SK-N-SH (cell line): Measurements from ENCODE around the gene DPP10. TPM values are rescaled to one million over a fixed set of nuclear protein-coding genes. Genes with fewer than 3 reads are reported as not detected.

Experiments
- CTCF ChIA-PET: fragments of 300-600, 350-600 bp; formaldehyde crosslinking; extraction: SDS; loops from one replicate; lab custom pipeline; 2021; lab: Yijun Ruan, JAX
- POLR2A ChIA-PET: fragments of 350-600 bp; sonication (Branson Sonifier 250); formaldehyde crosslinking; extraction: SDS; loops from one replicate; lab custom pipeline; 2020; ENCODE audit warnings: antibody characterized with exemption, inconsistent platforms; lab: Yijun Ruan, JAX
- DNase-seq: peaks from one replicate; pipeline ENCODE4 v3.0.0; 2012
- H2AFZ ChIP-seq: fragments of 200-600 bp; sonication (generic); 2 replicates; pipeline ENCODE4 v1.8.1; 2016; ENCODE audit warnings: antibody characterized with exemption, mild to moderate bottlenecking, low read depth
- H3F3A ChIP-seq: fragments of 200-600 bp; sonication (generic); replicated peaks from 2 replicates; pipeline ENCODE3; 2016; ENCODE audit warnings: antibody characterized with exemption, mild to moderate bottlenecking; ENCODE audit not compliant: insufficient read depth
- H3K27ac ChIP-seq, 2 experiments: fragments of 200-500 bp in 1 of 2; fragments of 200-600 bp in 1 of 2; sonication (Bioruptor generic) in 1 of 2; sonication (generic), shearing (Covaris generic) in 1 of 2; 2 replicates each; pipeline versions ENCODE4 v1.5.1 to v1.6.1; 2014 to 2016; ENCODE audit warnings: low read depth in 2 of 2, inconsistent platforms in 1 of 2, low read length in 1 of 2, mild to moderate bottlenecking in 1 of 2, mixed read lengths in 1 of 2
- H3K27me3 ChIP-seq: fragments of 200-600 bp; sonication (generic), shearing (Covaris generic); 2 replicates; pipeline ENCODE4 v1.6.1; 2016; ENCODE audit warnings: mixed run types; ENCODE audit not compliant: insufficient read depth
- H3K36me3 ChIP-seq, 2 experiments: fragments of 200-500 bp in 1 of 2; fragments of 200-600 bp in 1 of 2; sonication (Bioruptor generic) in 1 of 2; sonication (generic) in 1 of 2; replicated peaks in 1 of 2; 2 replicates each; pipeline versions ENCODE3 to v1.5.1; 2014 to 2016; ENCODE audit warnings: low read length in 1 of 2, mild to moderate bottlenecking in 1 of 2; ENCODE audit not compliant: insufficient read depth in 2 of 2, control insufficient read depth in 1 of 2
- H3K4me1 ChIP-seq, 2 experiments: fragments of 200-500 bp in 1 of 2; fragments of 200-600 bp in 1 of 2; sonication (Bioruptor generic) in 1 of 2; sonication (generic), shearing (Covaris generic) in 1 of 2; 2 replicates each; pipeline versions ENCODE4 v1.5.1 to v1.6.1; 2014 to 2016; ENCODE audit warnings: low read depth in 1 of 2, low read length in 1 of 2, mixed run types in 1 of 2; ENCODE audit not compliant: insufficient read depth in 2 of 2, control insufficient read depth in 1 of 2
- H3K4me2 ChIP-seq: fragments of 200-600 bp; sonication (generic), shearing (Covaris generic); 2 replicates; pipeline ENCODE4 v1.6.1; 2017; ENCODE audit warnings: mixed run types
- H3K4me3 ChIP-seq, 2 experiments: fragments of 200-500 bp in 1 of 2; fragments of 200-600 bp in 1 of 2; sonication (Bioruptor generic) in 1 of 2; sonication (generic), shearing (Covaris generic) in 1 of 2; 2 replicates each; pipeline versions ENCODE4 v1.5.1 to v1.8.1; 2014 to 2016; ENCODE audit warnings: low read depth in 2 of 2, inconsistent platforms in 1 of 2, low read length in 1 of 2, mild to moderate bottlenecking in 1 of 2, mixed read lengths in 1 of 2, moderate library complexity in 1 of 2
- H3K79me2 ChIP-seq: fragments of 200-600 bp; sonication (generic); 2 replicates; pipeline ENCODE4 v1.8.1; 2017; ENCODE audit warnings: mild to moderate bottlenecking; ENCODE audit not compliant: insufficient read depth
- H3K9ac ChIP-seq: fragments of 200-600 bp; sonication (generic); 2 replicates; pipeline ENCODE4 v1.6.1; 2017; ENCODE audit warnings: mixed run types
- H3K9me2 ChIP-seq: fragments of 200-600 bp; sonication (generic); 2 replicates; pipeline ENCODE4 v1.6.1; 2017; ENCODE audit warnings: mixed run types
- H3K9me3 ChIP-seq: fragments of 200-600 bp; sonication (generic); 2 replicates; pipeline ENCODE4 v1.6.1; 2017; ENCODE audit warnings: mixed run types, mild to moderate bottlenecking, moderate library complexity
- H4K20me1 ChIP-seq: fragments of 200-600 bp; sonication (generic); 2 replicates; pipeline ENCODE4 v1.6.1; 2017; ENCODE audit warnings: mild to moderate bottlenecking, mixed run types; ENCODE audit not compliant: insufficient read depth
- CHD2 ChIP-seq: fragments of 150-350 bp; IDR thresholded peaks from 2 replicates; pipeline ENCODE4 v1.6.1; 2018; ENCODE audit warnings: low read length; ENCODE audit not compliant: partially characterized antibody
- ELF1 ChIP-seq: IDR thresholded peaks from 2 replicates; pipeline ENCODE4 v1.4.0; 2012
- EZH2phosphoT487 ChIP-seq: fragments of 200-600 bp; sonication (generic); IDR thresholded peaks from 2 replicates; pipeline ENCODE4 v1.6.1; 2017; ENCODE audit warnings: low read depth, mixed run types, mild to moderate bottlenecking, antibody characterized with exemption, moderate library complexity, borderline replicate concordance
- FOXM1 ChIP-seq: IDR thresholded peaks from 2 replicates; pipeline ENCODE4 v1.4.0; 2012; ENCODE audit warnings: low read depth, mild to moderate bottlenecking
- GABPA ChIP-seq: IDR thresholded peaks from 2 replicates; pipeline ENCODE4 v1.4.0; 2012; ENCODE audit warnings: low read depth, mild to moderate bottlenecking
- GATA2 ChIP-seq: sonication (generic); formaldehyde crosslinking; IDR thresholded peaks from 2 replicates; pipeline ENCODE4 v1.5.0; 2020; ENCODE audit warnings: mild to moderate bottlenecking, missing genetic modification reagents
- JUND ChIP-seq: IDR thresholded peaks from 2 replicates; pipeline ENCODE4 v1.4.0; 2012
- MAX ChIP-seq: IDR thresholded peaks from 2 replicates; pipeline ENCODE4 v1.4.0; 2012; ENCODE audit warnings: low read depth
- MEF2A ChIP-seq: IDR thresholded peaks from 2 replicates; pipeline ENCODE4 v1.4.0; 2012; ENCODE audit warnings: low read depth, borderline replicate concordance
- MXI1 ChIP-seq: IDR thresholded peaks from 2 replicates; pipeline ENCODE4 v1.6.1; 2012; ENCODE audit warnings: mild to moderate bottlenecking, low read depth, low read length, improper control_type of control experiment
- NRF1 ChIP-seq: IDR thresholded peaks from 2 replicates; pipeline ENCODE4 v1.6.1; 2012; ENCODE audit warnings: low read depth, mild to moderate bottlenecking, low read length
- POLR2AphosphoS5 ChIP-seq: IDR thresholded peaks from 2 replicates; pipeline ENCODE4 v1.6.1; 2012; ENCODE audit warnings: low read depth, low read length
- RFX5 ChIP-seq: IDR thresholded peaks from 2 replicates; pipeline ENCODE4 v1.6.1; 2012; ENCODE audit warnings: mild to moderate bottlenecking, improper control_type of control experiment, low read length
- TAF1 ChIP-seq: IDR thresholded peaks from 2 replicates; pipeline ENCODE4 v1.6.1; 2012; ENCODE audit warnings: low read depth, mild to moderate bottlenecking, low read length, moderate library complexity, borderline replicate concordance
- TEAD4 ChIP-seq: IDR thresholded peaks from 2 replicates; pipeline ENCODE4 v1.4.0; 2012; ENCODE audit warnings: mild to moderate bottlenecking, borderline replicate concordance; ENCODE audit not compliant: insufficient read depth
- WGBS: methylation state at CpG from one replicate; pipeline ENCODE4 v1.1.6; 2017; ENCODE audit warnings: low lambda C conversion rate; 5-methylcytosine and 5-hydroxymethylcytosine counted together
- polyA plus RNA-seq, 3 experiments: library from polyadenylated mRNA; depleted of rRNA; stranded (reverse); fragments of >200 nt; gene quantifications; 2 replicates each; pipeline ENCODE4 v1.2.3, GENCODE V29; 2012
- TF ChIP-seq, protein P1 (sequence below): fragments of 200-600 bp; sonication (generic); IDR thresholded peaks from 2 replicates; pipeline ENCODE4 v1.6.1; 2017; ENCODE audit warnings: antibody characterized with exemption, mild to moderate bottlenecking, moderate library complexity
- TF ChIP-seq, protein P2 (sequence below): IDR thresholded peaks from 2 replicates; pipeline ENCODE4; 2012

DPP10 gene
- polyA plus RNA-seq, 1 of the 3 experiments (the other 2 are of a cell fraction), result not detected

GRCh38 chr2:115491186-115491793, 1048.8 kb downstream of the DPP10 start:
- no peaks in the 10 kb centered on the region for H3K79me2 ChIP-seq

DNA sequence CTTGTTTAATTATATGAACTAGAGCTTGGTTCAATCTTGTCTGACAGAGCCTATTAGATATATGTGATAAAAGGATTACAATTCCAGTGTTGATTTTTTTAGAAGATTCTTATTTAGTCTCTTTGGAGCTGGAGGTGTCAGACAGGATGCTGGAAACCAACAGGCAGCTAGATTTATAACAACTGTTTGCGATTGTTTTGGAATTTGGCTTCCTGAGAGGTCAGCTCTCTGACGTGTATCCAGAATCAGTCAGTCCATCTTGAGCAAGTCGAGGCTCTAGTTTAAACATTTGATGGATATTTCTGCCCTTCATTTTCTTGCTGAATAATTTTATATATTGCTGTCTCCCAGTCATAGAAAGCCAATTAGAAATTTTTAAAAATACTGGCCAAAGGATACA, 1062.9 kb downstream of the DPP10 start:
- Histone ChIP-seq H3F3A (no peaks in the 10 kb centered on the region), H3K27ac (no peak overlapping the region), H3K4me3 (no peak overlapping the region), H2AFZ (no peak overlapping the region), H3K36me3 (no peaks in the 10 kb centered on the region), H3K9me3 (0 out of 2 replicates have a peak, but pooled peaks cover 1% of the 10 kb centered on the region), H3K79me2 (no peaks in the 10 kb centered on the region), H3K27me3 (no peaks in the 10 kb centered on the region), H3K4me1 (no peaks in the 10 kb centered on the region), H3K4me2 (no peak overlapping the region), H3K9me2 (no peaks in the 10 kb centered on the region), H3K9ac (no peak overlapping the region), H4K20me1 (no peaks in the 10 kb centered on the region)
- WGBS, result 19% methylated on average over 3 of the region's 3 CpGs
- no peak for DNase-seq
- POLR2A ChIA-PET, result no interaction called here
- no peak for TF ChIP-seq TEAD4
- TF ChIP-seq RFX5, result no peak
- no peak for TF ChIP-seq GATA2 (CRISPR knock-in tag)
- TF ChIP-seq ELF1, result no peak
- TF ChIP-seq NRF1, result no peak
- CTCF ChIA-PET, result no interaction called here

More at GRCh38 chr2:115491186-115491793, 1048.8 kb downstream of the DPP10 start:
- H3K4me1 ChIP-seq, result no peaks in the 10 kb centered on the region
- TF ChIP-seq NRF1 (no peak), FOXM1 (no peak), POLR2AphosphoS5 (no peak)
- H3K9me3 ChIP-seq, result no peaks in the 10 kb centered on the region
- H4K20me1 ChIP-seq, result no peaks in the 10 kb centered on the region
- H3K9ac ChIP-seq, result no peak overlapping the region
- no peak overlapping the region for H2AFZ ChIP-seq
- 23% methylated on average over 4 of the region's 4 CpGs for WGBS
- H3K9me2 ChIP-seq, result no peaks in the 10 kb centered on the region
- no peaks in the 10 kb centered on the region for H3F3A ChIP-seq
- no peak overlapping the region for H3K4me3 ChIP-seq
- H3K4me2 ChIP-seq, result no peak overlapping the region
- H3K36me3 ChIP-seq, result no peaks in the 10 kb centered on the region
- H3K27me3 ChIP-seq, result no peaks in the 10 kb centered on the region
- ChIA-PET POLR2A (no interaction called here), CTCF (no interaction called here)
- no peak overlapping the region for H3K27ac ChIP-seq
- DNase-seq, result no peak

DNA sequence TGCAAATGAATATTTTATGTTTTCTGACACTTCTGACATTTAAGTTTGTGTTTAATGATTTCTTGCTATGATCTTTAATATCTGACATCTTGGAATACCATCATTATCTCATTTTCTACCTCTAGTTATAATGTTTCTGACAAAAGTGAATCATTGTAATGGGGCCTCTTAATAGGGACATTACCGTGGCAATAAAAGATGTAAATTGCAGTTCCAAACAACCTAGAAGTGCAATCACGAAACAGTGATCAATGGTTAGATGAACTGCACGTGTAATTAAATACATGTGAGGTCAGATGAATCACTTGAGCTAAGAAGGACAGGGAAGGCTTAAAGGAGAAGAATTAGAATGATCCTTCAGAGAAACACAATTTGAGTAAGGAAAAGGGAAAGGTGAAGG, 1078.3 kb downstream of the DPP10 start:
- Histone ChIP-seq H3K27ac (no peak overlapping the region), H3K4me2 (no peak overlapping the region)
- TF ChIP-seq MEF2A (no peak), GABPA (no peak), MAX (no peak), MXI1 (no peak), JUND (no peak), CHD2 (no peak), TAF1 (no peak), FOXM1 (no peak), RFX5 (no peak), EZH2phosphoT487 (no peak)
- TF ChIP-seq, protein P1, sequence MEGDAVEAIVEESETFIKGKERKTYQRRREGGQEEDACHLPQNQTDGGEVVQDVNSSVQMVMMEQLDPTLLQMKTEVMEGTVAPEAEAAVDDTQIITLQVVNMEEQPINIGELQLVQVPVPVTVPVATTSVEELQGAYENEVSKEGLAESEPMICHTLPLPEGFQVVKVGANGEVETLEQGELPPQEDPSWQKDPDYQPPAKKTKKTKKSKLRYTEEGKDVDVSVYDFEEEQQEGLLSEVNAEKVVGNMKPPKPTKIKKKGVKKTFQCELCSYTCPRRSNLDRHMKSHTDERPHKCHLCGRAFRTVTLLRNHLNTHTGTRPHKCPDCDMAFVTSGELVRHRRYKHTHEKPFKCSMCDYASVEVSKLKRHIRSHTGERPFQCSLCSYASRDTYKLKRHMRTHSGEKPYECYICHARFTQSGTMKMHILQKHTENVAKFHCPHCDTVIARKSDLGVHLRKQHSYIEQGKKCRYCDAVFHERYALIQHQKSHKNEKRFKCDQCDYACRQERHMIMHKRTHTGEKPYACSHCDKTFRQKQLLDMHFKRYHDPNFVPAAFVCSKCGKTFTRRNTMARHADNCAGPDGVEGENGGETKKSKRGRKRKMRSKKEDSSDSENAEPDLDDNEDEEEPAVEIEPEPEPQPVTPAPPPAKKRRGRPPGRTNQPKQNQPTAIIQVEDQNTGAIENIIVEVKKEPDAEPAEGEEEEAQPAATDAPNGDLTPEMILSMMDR, result no peak
- TF ChIP-seq, protein P2, sequence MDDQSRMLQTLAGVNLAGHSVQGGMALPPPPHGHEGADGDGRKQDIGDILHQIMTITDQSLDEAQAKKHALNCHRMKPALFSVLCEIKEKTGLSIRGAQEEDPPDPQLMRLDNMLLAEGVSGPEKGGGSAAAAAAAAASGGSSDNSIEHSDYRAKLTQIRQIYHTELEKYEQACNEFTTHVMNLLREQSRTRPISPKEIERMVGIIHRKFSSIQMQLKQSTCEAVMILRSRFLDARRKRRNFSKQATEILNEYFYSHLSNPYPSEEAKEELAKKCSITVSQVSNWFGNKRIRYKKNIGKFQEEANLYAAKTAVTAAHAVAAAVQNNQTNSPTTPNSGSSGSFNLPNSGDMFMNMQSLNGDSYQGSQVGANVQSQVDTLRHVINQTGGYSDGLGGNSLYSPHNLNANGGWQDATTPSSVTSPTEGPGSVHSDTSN, result no peak
- TF ChIP-seq, all 33 proteins: peak for 0
- no peak overlapping the region for H2AFZ ChIP-seq
- ChIA-PET CTCF (no interaction called here), POLR2A (no interaction called here)
- DNase-seq, result no peak
- H4K20me1 ChIP-seq, result no peaks in the 10 kb centered on the region
- no peaks in the 10 kb centered on the region for H3F3A ChIP-seq
- no peak overlapping the region for H3K9ac ChIP-seq
- H3K36me3 ChIP-seq, result no peaks in the 10 kb centered on the region
- no peaks in the 10 kb centered on the region for H3K9me2 ChIP-seq
- no peak overlapping the region for H3K4me3 ChIP-seq
- H3K79me2 ChIP-seq, result no peaks in the 10 kb centered on the region
- no peaks in the 10 kb centered on the region for H3K4me1 ChIP-seq
- no peaks in the 10 kb centered on the region for H3K27me3 ChIP-seq
- WGBS, result 14% methylated on average over 3 of the region's 3 CpGs
- no peaks in the 10 kb centered on the region for H3K9me3 ChIP-seq
